ENCODE results near the gene SIAH1.

DNA sequence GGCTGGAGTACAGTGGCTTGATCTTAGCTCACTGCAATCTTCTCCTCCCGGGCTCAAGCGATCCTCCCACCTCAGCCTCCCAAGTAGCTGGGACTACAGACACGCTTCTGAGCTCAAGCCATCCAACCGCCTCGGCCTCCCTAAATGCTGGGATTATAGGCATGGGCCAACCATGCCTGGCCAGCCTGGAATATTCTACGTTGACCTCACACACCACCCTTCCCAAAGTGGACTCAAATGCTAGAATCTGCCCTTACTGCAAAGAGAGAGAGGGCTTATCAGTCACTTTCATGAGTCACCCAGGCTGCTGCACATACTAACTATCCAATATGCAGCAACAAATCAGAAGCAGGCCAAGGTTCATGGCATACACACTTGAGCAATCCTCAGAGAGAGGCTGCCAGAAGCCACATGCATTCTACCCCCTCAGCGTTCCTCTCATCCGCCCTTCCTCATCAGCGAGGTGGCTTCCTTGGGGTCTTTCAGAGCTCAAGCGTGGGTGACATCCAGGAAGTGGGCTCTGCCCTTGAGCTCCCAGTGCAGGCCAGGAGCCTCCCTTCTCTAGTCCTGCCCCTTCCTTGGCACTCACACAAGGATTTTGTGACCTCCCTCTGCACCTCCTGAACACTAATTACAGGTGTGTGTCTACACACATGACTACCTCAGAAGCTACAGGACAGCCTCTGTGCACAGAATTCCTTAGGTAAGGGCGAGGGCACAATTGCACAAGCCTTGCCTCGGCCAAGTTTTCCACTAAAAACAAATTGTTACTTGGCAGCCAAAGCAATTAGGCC, 24.8 kb upstream of the SIAH1 start:
- TF ChIP-seq, protein P1, sequence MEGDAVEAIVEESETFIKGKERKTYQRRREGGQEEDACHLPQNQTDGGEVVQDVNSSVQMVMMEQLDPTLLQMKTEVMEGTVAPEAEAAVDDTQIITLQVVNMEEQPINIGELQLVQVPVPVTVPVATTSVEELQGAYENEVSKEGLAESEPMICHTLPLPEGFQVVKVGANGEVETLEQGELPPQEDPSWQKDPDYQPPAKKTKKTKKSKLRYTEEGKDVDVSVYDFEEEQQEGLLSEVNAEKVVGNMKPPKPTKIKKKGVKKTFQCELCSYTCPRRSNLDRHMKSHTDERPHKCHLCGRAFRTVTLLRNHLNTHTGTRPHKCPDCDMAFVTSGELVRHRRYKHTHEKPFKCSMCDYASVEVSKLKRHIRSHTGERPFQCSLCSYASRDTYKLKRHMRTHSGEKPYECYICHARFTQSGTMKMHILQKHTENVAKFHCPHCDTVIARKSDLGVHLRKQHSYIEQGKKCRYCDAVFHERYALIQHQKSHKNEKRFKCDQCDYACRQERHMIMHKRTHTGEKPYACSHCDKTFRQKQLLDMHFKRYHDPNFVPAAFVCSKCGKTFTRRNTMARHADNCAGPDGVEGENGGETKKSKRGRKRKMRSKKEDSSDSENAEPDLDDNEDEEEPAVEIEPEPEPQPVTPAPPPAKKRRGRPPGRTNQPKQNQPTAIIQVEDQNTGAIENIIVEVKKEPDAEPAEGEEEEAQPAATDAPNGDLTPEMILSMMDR (conservative IDR thresholded peaks at IDR 0.05; ENCODE audit: low read depth, low read length) = no peak
- no peak for TF ChIP-seq EZH2 (IDR thresholded peaks at IDR 0.05; ENCODE audit: low read length, unreplicated experiment)
- no peak for TF ChIP-seq EZH2phosphoT487 (IDR thresholded peaks at IDR 0.05; ENCODE audit: borderline replicate concordance, low read length)

All from PC-3 (cell line).